NCI-H82 treated with DMSO at 0.1 percent for 48 hours (cell line): Measurements from ENCODE around the gene RNF39.

Experiments
- DNase-seq: peaks from one replicate; lab custom pipeline; 2025; ENCODE audit not compliant: unreplicated experiment; lab: John Stamatoyannopoulos, UW

Gene RNF39

DNA sequence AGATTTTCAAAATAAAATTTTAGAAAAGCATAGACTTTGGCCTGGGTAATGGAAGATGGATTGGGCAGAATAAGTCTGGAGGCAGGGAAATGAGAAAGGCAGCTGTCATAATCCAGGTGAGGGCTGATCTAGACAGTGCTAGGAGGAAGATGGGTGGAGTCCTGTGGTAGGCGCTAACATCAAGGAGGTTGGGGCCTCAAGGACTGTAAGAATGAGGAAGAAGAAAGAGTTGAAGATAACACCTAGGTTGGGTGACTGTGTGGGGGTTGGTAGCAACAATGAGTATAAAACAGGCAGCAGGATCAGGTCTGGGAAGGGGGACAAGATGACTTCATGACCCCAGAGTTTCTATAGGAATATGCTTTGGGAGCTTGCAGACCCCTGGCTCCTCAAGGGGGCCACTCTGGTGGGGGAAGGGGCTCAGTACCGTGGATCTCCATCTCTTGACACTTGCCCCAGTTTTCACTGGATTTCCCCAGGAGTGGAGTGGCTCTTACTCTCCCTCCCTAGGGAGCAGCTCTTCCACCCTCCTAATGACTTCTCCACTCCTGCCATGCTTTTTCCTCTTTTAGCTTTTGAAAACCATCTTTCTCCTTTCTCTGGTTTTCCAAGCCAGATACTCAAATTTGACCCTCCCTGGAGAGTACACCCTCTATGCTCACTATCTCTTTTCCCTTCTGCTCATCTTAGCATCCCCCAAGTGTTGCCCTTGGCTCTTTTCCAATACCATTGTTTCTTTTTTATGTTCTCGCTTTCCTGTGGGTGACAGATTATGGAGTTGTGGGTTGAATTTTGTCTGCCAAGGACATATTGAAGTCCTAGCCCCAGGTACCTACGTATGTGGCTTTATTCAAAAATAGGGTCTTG lies 22.6 kb upstream of the RNF39 start:
- DNase-seq, result no peak

DNA sequence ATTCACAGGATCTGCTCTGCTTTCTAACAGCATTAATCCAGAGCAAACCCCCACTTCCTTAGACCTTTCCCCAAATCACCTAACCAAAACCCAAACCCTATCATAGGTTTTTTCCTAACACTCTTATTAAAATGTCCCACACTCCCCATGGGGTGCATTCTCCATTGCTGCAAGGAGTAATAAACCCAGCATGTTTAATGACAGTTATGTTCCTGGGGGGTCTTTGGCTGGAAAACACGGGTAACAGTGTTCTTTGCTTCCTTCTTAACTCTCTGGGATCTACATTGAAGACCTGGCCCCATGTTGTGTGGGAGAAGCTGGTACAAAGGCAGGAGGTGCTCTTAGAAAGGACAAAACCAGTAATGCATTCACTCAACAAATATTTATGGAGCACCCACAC lies 21.3 kb upstream of the RNF39 start:
- no peak for DNase-seq

DNA sequence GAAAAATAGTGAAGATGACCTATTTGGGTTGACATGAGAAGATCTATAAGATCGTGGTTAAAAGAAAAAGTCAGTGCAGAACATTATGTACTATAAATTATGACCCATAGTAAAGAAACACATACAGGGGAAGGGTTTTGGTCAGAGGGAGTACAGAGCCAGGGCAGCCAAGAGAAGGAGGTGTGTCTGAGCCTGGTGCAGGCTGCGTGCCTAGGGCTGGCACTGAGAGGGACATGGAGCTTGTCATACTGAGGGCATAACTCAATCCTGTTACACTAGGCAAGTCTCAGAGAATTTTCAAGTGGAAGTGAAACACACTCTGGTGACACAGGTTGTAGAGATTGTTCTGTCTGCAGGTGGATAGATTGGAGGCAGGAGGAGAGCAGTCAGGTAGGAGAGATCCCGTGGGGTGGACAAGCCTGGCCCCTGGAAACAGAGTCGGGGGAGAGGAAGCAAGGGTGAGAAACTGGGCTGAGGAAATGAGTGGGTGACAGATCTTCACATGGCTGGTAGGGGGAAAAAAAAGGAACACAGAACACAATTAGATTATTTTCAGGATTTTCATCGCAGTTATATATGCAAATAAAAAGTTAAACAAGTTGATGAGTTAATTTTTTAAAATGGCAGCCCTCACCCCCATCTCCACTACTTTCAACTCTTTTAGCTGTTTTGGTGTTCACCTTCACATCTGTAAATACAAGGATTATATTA lies 18.5 kb upstream of the RNF39 start:
- DNase-seq, result no peak

DNA sequence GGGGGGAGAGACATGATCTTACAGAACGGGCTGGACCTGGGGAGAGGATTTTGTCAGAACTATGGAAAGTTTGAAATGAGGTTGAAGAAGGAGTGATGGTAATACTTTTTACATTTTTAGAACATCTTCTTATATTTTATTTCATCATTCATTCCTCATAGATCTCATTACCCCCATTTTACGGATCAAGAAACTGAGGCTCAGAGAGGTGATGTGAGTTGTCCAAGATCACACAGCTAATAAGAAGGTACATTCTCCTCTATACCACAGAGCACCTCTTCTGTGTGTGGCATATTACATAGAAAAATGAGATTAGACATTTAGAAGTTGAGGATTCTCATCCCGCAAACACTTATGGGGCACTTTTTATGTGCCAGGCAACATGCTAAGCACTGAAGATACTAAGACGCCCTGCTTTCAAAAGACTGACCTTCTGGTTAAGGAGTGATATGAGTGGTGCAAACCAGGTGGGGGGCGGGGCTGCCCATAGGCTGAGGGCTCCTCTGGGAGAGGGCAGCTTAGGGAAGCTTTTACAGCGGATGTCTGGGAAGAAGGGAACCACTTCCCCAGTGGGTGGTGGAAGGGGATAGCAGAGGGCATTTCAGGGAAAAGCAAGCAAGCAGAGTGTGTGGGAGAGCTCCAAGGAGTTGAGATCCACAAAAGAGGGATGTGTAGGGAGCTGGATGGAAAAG lies 17.4 kb upstream of the RNF39 start:
- DNase-seq, result no peak

DNA sequence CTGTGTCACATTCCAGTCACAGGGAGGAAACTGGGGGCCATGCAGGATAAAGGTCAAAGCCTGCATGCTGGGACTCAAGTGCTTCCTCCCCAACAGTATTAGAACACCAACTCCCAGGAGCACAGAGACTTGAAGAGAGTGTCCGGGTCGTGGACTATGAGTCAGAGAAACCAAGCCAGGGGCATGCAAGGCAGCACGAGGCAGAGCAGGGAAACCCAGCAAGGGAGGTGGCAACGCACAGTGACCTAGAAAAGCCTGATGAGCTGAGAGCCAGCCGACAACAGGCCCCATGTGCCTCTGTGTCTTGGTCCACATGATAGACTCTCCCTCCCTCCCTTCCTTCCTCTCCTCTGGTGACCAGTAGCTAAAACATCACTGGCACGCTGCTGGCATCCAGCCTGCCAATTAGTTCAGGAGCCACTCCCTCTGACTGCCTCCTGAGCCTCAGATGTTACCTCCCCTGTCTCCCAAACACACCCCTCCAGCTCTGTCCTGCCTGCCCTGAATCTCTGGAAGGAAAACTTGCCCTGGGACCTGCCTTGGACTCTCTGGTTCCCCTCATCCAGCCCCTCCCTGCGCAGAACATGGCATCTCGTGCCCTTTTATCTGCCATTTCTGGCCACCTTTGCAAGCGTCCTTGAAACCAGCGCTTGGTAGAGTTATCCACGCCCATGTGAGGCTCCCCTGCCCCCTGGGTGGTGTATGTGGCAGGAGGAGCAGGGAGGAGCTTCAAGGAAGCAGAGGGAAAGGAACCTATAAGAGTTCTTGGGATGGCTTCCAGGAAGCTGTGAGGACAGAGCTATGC lies 16.2 kb upstream of the RNF39 start:
- DNase-seq, result no peak

DNA sequence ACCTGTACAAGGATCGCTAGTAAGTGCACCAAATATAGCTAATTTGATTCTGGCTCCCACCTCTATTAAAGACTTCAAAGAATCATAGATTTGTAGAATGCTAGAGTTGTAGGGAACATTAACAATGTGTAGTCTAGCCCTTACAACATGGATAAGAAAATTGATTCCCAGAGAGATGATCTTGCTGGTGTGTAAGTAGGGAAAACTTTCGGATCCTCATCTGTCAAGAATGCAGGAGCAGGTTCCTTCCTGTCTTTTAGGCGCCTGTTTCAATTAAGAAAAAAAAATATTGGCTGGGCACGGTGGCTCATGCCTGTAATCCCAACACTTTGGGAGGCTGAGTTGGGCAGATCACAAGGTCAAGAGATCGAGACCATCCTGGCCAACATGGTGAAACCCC lies 12.3 kb upstream of the RNF39 start:
- no peak for DNase-seq

DNA sequence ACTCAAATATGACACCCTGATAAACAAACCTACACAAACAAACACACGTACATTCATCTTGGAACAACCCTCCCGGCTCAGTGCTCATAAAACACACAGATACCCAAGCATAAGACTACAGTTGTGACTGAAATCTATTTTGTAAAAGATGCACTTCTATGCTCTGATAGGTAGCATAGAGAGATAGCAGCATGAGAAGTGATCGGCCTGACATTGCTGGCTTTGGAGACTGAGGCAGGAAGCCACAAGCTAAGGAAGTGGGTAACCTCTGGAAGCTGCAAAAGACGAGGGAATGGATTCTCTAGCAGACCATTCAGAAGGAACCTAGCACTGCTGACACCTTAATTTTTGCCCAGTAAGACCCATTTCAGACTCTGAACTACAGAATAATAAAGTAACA lies 1.6 kb upstream of the RNF39 start:
- DNase-seq, result no peak

DNA sequence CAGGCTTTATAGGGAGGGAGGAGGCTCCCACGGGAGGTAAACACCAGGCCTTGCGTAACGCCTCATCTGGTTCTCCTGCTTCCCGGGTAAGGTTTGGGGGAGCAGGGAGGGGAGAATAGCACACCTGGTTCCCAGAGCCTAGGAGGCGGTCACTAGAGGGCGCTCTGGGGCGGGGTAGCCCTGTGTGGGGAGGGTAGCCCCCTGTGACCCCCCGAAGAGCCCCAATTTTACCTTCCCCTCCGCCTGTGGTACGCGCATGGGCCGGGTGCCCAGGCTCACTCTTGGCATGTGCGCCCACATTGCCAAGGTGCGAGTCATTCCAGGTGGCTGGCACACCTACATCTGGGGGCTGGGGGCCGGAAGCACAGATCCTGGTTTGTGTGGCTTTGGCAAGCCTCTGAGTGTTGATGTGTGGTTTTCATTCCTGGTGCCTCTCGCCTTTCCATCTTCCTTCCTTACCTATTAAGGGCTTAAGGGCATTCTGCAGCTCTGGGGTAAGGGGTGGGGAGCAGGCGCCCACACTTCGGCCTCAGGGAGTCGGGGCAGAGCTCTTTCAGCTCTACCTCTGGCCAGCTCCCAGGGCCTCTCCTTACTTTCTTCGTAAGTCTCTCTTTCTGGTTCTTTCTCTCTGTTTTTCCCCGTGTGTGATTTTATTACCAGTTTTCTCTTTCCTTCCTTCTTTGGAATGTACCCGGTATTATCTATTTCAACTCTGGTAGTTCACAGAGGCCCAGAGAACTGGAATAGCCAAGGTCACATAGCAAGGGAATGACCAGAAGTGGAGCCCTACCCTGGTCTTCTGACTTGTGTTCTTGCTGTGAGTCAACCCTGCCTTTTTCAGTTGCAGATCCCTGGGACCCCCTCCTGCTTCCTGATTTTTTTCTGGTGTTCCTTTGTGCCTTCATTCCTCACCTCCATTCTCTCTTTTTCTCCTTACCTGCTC lies 492 bp upstream of the RNF39 start:
- DNase-seq, result no peak

DNA sequence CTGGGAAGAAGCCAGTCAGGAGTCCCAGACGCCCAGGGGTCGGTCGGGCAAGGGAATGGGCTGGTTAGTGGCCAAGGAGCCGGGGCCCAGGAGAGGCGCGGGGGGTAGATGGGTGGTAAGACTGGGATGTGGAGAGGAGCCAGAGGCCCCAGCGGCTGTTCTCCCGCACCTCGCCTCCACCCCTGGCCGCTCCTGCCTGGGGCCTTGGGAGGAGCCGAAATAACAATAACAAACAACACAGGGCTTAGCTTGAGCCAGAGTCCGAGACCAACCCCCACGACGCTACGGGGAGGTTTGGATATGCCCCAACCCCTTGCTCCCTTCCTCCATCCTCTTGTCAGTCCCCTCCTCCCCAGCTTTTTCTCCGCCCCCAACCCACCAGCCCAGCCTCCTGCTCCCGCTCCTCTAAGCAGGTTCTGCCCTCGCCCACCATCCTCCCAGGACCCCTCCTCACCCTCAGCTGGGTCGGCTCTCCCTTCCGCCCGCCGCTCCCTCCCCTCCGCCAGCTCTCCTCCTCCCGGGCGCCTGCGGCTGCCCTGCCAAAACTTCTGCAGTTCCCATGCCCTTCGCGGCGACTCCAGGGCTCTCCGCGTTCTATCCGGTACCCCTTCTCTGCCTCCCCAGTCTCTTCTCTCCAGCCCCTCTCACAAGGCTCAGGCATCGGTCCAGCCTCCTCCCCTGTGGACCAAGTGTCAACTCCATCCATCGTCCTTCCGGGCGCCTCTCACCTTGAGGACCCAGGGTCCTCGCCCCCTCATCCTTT lies 1.1 kb downstream of the RNF39 start:
- DNase-seq, result no peak

DNA sequence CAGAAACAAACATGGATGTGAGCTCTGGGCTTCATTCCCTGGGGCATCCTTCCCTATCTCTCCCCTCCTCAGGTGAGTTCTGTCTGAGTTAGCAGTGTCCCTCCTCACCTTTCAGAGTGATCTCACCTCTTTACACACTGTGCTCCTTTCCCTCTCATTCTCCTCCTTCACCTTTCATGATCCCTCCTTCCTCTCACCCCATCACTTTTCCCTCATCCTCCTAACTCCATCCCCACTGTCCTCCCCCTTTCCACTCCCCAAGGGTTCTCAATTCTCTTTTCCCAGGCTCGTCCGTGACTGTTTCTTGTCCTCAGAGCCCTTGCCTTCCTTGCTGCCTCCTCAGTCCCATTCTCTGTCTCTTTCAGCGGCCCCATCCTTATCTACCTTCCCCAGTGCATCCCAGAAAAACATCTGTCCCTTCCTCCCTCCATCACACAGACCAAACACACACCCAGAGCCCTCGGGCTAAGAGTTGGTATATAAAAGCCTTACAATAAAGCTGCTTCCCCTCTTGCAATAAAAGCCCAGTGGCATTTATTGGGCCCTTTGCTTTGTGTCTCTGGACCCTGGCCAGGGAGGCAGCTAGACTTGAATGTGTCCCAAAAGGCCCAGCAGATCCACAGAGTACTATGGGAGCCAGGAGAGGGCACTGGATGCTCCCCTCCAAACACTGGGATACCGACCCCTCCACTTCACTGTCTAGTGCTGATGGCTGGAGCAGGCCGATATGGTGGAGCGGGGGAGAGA lies 1.9 kb downstream of the RNF39 start:
- no peak for DNase-seq

DNA sequence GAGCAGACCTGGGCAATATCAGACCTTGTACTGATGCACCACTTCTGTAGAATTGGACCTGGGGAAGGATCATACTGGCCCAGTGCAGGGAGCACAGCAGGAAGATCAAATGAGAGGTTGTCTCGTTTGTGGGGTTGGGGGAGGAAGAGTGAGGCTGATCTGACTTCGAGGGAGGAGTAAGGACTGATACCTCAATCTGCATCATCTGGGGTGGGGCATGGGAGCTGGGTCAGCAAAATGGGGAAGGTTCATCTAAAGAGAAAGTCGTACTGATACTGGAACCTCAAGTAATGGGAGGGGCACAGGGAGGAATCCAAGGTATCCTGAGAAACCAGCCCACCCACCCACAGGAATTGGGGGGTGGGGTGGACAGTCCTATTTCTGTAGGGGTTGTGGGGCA lies 3.7 kb downstream of the RNF39 start:
- no peak for DNase-seq

DNA sequence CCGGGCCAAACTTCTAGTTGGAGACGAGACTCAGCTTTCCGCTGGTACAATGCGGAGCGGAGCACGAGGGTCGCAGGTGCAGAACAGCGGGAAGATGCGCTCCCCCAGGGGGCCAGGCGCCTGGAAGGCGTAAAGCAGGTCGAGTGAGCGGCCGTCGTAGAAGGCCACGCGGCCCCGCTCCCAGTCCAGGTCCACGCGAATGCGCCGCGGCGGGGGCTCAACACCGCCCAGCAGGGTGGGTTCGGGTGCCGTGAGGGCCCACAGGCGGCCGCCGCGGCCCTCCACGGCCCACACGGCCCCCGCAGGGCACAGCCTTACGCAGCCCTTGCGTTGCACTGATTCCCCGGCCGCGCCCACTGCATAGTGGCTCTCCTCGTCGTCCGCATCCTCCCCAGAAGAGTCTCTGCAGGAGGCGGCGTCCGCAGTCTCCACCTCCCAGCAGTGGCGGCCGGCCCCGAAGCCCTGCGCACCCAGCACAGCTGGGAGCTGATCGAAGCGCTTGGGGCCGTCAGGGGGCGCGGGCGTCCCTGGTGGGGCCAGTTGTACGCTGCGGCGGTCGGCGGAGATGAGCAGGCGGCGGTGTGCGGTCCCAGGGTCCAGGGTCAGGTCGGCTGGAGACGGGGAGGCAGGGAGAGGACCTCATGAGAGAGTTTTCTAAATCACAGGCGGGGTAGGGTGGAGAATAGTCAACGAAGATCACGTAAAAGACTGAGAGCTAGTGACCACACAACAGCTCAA lies 4.3 kb downstream of the RNF39 start:
- DNase-seq, result no peak

DNA sequence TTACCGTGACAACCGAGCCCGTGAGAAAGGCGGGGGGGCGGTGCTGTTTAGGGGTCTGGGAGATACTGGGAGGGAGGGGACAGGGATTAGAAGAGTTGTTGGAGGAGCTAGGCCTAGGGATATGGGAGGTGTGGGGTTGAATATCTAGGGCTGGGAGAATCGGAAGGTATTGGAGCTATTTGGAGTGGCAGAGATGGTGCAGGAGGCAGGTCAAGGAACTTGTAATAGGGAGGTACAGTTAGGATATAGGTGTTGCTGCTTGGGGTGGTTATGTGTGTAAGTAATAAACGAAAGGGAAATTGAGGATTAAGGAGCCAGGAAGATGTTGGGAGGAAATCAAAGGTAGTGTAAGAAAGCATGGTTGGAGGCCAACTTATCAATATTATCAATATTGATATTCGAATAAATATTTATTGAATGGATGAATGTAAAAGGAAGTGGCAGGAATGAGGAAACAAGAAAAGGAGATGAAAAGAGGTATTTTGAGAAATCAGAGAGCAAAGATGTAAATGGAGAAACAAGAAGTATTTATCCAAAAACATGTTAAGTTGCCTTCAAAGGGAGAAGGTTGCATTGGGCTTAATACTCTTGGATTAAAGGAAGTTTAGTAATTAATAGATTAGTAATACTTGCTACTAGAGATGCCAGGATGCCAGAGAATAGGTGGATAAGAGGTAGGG lies 8.0 kb downstream of the RNF39 start:
- DNase-seq, result peak; percentile 90

DNA sequence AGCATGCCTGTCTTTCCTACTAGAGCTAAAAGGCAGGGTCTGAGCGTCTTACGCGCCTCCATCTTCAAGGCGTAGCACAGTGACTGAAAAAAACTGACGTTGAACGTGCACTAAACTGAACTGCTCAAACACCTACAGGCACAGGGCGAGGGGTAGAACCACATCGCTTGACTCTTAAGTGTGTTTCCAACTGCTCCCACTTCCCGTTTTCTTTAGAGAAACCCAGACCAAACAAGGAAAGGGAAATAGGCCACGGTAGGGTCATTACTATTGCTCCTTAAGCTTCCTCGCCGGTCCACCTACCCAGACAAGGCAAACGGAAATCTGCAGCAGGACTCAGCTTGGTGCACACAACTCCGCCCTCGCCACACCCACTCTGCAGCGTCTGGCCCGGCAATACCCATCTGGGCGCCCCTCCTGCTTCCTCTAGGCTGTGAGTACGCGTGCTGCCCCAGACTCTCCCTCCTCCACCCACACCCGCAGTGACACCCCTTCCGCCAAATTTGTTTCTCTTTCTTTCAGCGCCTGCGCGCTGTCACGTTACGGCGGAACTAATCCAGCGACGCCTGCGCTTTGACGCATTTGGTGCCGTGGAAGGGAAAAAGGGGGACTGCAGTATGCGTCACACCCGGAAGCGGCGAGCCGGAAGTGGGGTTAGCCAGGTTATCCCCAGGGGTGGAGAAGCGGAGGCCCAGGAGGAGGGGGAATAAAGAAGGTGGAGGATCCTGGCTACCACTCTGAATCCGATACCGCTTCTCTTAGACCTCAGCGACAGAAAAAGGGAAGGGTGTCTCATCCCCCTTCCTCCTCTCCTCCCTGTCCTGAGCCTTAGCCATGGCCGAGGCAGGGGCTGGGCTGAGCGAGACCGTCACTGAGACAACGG lies 8.8 kb downstream of the RNF39 start, which contains the start of gene PPP1R11:
Gene PPP1R11, plus strand, starts transcription at position 622 of the 883 bp plus-strand sequence. Its CDS starts 213 bp downstream, at position 835.
- peak; percentile 100 for DNase-seq

DNA sequence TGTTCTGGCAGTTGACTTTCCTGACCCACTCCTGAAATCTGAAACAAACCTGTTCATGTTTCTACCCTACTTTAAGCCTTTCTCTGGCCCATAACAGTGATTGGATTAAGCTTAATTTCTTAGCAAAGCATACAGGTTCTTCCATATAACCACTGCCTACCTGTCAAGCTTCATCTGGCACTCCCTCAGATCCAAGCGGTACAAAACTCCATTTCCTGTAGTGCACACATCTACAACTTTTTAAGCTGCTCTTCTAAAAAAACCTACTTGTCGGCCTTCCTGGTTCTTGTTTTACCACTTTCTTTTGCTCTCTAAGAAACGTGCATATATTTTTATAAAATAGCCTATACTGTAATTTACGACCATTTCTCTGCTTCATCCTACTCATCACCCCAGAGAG lies 9.5 kb downstream of the RNF39 start:
- no peak for DNase-seq

DNA sequence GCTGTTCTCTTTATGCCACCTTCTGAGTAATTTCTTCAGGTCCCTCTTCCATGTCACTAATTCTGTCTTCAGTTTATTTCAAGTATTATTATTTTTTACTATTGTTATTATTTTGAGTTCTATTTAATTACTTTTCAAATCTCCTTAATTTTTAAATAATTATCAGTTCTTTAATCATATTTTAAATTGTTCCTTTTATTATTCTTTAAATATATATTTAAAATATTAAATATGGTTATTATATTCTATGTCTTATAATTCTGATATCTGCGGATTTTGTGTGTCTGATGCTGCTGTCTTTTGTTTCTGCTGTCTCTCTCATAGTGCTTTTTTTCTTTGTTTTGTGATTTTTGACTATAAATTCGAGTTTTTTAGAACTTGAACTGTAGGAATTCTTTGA lies 12.3 kb downstream of the RNF39 start:
- no peak for DNase-seq
